ENCODE measurements around the gene DCAF15.

GRCh38 chr19:13975870-13976269 is 23.6 kb downstream of the DCAF15 start:
- no peak for TF ChIP-seq POLR2A (IDR thresholded peaks at IDR 0.05)
- TF ChIP-seq, protein P1, sequence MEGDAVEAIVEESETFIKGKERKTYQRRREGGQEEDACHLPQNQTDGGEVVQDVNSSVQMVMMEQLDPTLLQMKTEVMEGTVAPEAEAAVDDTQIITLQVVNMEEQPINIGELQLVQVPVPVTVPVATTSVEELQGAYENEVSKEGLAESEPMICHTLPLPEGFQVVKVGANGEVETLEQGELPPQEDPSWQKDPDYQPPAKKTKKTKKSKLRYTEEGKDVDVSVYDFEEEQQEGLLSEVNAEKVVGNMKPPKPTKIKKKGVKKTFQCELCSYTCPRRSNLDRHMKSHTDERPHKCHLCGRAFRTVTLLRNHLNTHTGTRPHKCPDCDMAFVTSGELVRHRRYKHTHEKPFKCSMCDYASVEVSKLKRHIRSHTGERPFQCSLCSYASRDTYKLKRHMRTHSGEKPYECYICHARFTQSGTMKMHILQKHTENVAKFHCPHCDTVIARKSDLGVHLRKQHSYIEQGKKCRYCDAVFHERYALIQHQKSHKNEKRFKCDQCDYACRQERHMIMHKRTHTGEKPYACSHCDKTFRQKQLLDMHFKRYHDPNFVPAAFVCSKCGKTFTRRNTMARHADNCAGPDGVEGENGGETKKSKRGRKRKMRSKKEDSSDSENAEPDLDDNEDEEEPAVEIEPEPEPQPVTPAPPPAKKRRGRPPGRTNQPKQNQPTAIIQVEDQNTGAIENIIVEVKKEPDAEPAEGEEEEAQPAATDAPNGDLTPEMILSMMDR (IDR thresholded peaks at IDR 0.05) = no peak
